Smooth muscle cell (in vitro differentiated cells): Measurements from ENCODE around the gene CGB8. TPM values are rescaled to one million over a fixed set of nuclear protein-coding genes. Genes with fewer than 3 reads are reported as not detected.

Source experiments
- DNase-seq: peaks from one replicate; lab custom pipeline; 2025; ENCODE audit not compliant: unreplicated experiment; lab: John Stamatoyannopoulos, UW
- H2AFZ ChIP-seq: fragments of 200-600 bp; sonication (generic); 2 replicates; pipeline ENCODE4 v1.6.0; 2016; ENCODE audit warnings: antibody characterized with exemption, low read depth, mild to moderate bottlenecking
- H3F3A ChIP-seq: fragments of 200-600 bp; sonication (generic); 2 replicates; pipeline ENCODE4 v1.6.0; 2017; ENCODE audit warnings: antibody characterized with exemption, low read depth
- H3K27ac ChIP-seq: fragments of 200-600 bp; sonication (generic); 2 replicates; pipeline ENCODE4 v1.5.1; 2016; ENCODE audit warnings: low read depth, mild to moderate bottlenecking
- H3K27me3 ChIP-seq: fragments of 200-600 bp; sonication (generic); 2 replicates; pipeline ENCODE4 v1.6.1; 2016; ENCODE audit warnings: low read depth, mild to moderate bottlenecking
- H3K36me3 ChIP-seq: fragments of 200-600 bp; sonication (generic); 2 replicates; pipeline ENCODE4 v1.5.1; 2016; ENCODE audit warnings: low read depth
- H3K4me1 ChIP-seq: fragments of 200-600 bp; sonication (generic); 2 replicates; pipeline ENCODE4 v1.5.1; 2016; ENCODE audit warnings: low read depth
- H3K4me2 ChIP-seq: fragments of 200-600 bp; sonication (generic); 2 replicates; pipeline ENCODE4 v1.6.0; 2016; ENCODE audit warnings: mild to moderate bottlenecking
- H3K4me3 ChIP-seq: fragments of 200-600 bp; sonication (generic); 2 replicates; pipeline ENCODE4 v1.5.1; 2016; ENCODE audit warnings: mild to moderate bottlenecking
- H3K79me2 ChIP-seq: fragments of 200-600 bp; sonication (generic); 2 replicates; pipeline ENCODE4 v1.6.0; 2016; ENCODE audit warnings: low read depth, mild to moderate bottlenecking
- H3K9ac ChIP-seq: fragments of 200-600 bp; sonication (generic); 2 replicates; pipeline ENCODE4 v1.6.0; 2016; ENCODE audit warnings: low read depth
- H3K9me3 ChIP-seq: fragments of 200-600 bp; sonication (generic); replicated peaks from 2 replicates; pipeline ENCODE4 v1.5.1; 2016; ENCODE audit warnings: low read depth
- H4K20me1 ChIP-seq: fragments of 200-600 bp; sonication (generic); 2 replicates; pipeline ENCODE4 v1.6.0; 2016; ENCODE audit warnings: low read depth
- WGBS: methylation state at CpG from one replicate; pipeline ENCODE4 v1.1.7; 2016; ENCODE audit warnings: low lambda C conversion rate; 5-methylcytosine and 5-hydroxymethylcytosine counted together
- polyA plus RNA-seq: library from polyadenylated mRNA; unstranded; fragments of >200 nt; fragmentation: Nextera tagmentation; extraction: Ambion mirVana; gene quantifications from 2 replicates; pipeline ENCODE4 v1.2.1, GENCODE V29; 2016
- total RNA-seq: library from RNA; depleted of rRNA; stranded (reverse); fragments of >200 nt; gene quantifications from 2 replicates; pipeline ENCODE4 v1.2.3, GENCODE V29; 2014
- TF ChIP-seq, protein P1 (sequence below): fragments of 200-600 bp; sonication (generic); IDR thresholded peaks from 2 replicates; pipeline ENCODE4 v1.5.1; 2017; ENCODE audit warnings: borderline replicate concordance, mild to moderate bottlenecking, antibody characterized with exemption; ENCODE audit not compliant: insufficient read depth, poor library complexity, severe bottlenecking

Gene CGB8
- total and polyA plus RNA-seq, 2 experiments from 2014 or later = 1.0 TPM; not detected in 1

DNA sequence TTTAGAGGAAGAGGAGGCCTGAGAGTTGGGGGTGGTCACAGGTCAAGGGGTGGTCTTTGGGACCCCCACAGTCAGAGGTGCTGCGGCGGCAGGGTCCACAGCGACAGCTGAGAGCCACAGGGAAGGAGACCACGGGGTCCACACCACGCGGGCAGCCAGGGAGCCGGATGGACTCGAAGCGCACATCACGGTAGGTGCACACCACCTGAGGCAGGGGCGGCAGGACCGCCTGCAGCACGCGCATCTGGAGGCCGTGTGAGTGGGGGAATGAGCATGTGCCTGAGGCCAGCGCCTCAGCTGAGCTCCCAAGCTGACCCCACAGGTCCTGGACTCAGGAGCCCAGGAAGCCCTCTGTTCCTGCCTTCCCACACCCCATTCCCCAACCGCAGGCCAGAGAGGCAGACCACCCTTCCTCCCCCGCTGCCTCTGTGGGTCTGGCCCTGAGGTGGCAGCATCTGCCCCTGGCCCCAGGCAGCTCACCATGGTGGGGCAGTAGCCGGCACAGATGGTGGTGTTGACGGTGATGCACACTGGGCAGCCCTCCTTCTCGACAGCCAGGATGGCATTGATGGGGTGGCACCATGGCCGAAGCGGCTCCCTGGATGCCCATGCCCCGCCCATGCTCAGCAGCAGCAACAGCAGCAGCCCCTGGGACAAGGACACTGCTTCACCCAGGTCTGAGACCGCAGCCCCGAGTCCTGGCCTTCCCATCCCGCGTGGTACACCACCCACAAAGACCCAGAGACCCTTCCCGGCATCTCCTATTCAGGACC is 32.7 kb downstream of the CGB8 start:
- Histone ChIP-seq H3K36me3 (no peaks in the 10 kb centered on the region), H3K9me3 (no peaks in the 10 kb centered on the region), H2AFZ (no peak overlapping the region), H4K20me1 (no peaks in the 10 kb centered on the region), H3K27ac (no peak overlapping the region), H3K4me3 (no peak overlapping the region), H3K4me1 (no peaks in the 10 kb centered on the region), H3K9ac (no peak overlapping the region), H3K4me2 (no peak overlapping the region), H3K27me3 (peaks cover 6% of the 10 kb centered on the region), H3K79me2 (no peaks in the 10 kb centered on the region), H3F3A (no peaks in the 10 kb centered on the region)
- TF ChIP-seq, protein P1, sequence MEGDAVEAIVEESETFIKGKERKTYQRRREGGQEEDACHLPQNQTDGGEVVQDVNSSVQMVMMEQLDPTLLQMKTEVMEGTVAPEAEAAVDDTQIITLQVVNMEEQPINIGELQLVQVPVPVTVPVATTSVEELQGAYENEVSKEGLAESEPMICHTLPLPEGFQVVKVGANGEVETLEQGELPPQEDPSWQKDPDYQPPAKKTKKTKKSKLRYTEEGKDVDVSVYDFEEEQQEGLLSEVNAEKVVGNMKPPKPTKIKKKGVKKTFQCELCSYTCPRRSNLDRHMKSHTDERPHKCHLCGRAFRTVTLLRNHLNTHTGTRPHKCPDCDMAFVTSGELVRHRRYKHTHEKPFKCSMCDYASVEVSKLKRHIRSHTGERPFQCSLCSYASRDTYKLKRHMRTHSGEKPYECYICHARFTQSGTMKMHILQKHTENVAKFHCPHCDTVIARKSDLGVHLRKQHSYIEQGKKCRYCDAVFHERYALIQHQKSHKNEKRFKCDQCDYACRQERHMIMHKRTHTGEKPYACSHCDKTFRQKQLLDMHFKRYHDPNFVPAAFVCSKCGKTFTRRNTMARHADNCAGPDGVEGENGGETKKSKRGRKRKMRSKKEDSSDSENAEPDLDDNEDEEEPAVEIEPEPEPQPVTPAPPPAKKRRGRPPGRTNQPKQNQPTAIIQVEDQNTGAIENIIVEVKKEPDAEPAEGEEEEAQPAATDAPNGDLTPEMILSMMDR = no peak
- WGBS = 99% methylated on average over 23 of the region's 29 CpGs
- no peak for DNase-seq

DNA sequence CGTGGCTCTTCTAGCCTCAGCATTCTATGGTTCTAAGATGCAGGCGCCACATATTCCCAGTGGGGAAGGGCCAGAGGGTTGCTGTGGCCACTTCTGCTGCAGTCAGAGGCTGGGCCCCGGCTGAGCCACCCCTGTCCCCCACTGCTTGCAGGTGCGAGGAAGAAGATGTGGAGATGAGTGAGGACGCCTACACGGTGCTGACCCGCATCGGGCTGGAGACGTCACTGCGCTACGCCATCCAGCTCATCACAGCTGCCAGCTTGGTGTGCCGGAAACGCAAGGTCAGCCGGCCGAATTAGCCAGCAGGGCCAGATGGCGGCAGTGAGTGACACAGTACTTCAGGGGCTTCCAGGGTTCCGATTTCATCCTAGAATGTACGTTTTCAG is 34.0 kb downstream of the CGB8 start:
- Histone ChIP-seq H4K20me1 (no peaks in the 10 kb centered on the region), H3K27me3 (peaks cover 6% of the 10 kb centered on the region), H3F3A (no peaks in the 10 kb centered on the region), H2AFZ (no peak overlapping the region), H3K4me1 (no peaks in the 10 kb centered on the region), H3K9ac (no peak overlapping the region), H3K27ac (no peak overlapping the region), H3K36me3 (no peaks in the 10 kb centered on the region), H3K4me3 (no peak overlapping the region), H3K9me3 (no peaks in the 10 kb centered on the region), H3K4me2 (no peak overlapping the region), H3K79me2 (no peaks in the 10 kb centered on the region)
- TF ChIP-seq, protein P1 = no peak
- WGBS = 94% methylated on average over 18 of the region's 18 CpGs
- DNase-seq = no peak

DNA sequence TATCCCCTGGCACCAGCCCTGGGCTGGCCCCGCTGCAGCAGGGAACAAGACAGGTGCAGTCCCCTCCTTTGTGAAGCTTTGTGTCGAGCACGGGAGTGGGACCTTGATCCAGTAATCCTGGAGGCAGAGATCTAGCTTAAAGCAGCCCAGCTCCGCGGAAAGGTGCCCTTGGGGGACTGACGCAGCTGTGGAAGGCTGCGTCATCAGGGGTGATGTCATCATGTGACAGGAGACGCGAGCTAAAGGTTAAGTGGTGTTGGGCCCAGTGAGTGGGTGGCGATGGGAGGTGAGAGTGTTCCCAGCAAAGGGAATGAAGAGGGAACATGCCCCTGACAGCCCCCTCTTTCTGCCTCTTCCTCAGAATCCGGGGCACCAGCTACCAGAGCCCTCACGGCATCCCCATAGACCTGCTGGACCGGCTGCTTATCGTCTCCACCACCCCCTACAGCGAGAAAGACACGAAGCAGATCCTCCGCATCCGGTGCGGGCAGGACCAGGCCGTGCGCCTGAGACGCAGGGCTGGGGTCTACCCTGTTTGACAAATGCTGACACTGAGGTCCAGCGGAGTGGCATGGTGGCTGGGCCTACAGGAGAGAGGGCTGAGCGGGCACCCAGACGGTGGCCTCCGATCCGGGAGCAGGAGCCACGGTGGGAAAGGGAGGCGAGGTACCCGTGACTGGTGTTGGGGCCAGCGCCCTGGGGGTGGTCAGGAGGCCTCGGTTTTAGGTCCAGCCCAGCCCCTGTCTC is 34.6 kb downstream of the CGB8 start:
- H3K9ac ChIP-seq = no peak overlapping the region
- no peaks in the 10 kb centered on the region for H4K20me1 ChIP-seq
- no peak overlapping the region for H3K4me2 ChIP-seq
- H3K79me2 ChIP-seq = no peaks in the 10 kb centered on the region
- no peak for DNase-seq
- H3K27me3 ChIP-seq = peaks cover 6% of the 10 kb centered on the region
- no peaks in the 10 kb centered on the region for H3K9me3 ChIP-seq
- no peaks in the 10 kb centered on the region for H3K4me1 ChIP-seq
- no peak overlapping the region for H2AFZ ChIP-seq
- WGBS = 92% methylated on average over 32 of the region's 32 CpGs
- no peak overlapping the region for H3K27ac ChIP-seq
- no peak overlapping the region for H3K4me3 ChIP-seq
- H3F3A ChIP-seq = no peaks in the 10 kb centered on the region
- TF ChIP-seq, protein P1 = no peak
- no peaks in the 10 kb centered on the region for H3K36me3 ChIP-seq
